ENCODE measurements around the gene MCRIP1.

Gene MCRIP1

DNA sequence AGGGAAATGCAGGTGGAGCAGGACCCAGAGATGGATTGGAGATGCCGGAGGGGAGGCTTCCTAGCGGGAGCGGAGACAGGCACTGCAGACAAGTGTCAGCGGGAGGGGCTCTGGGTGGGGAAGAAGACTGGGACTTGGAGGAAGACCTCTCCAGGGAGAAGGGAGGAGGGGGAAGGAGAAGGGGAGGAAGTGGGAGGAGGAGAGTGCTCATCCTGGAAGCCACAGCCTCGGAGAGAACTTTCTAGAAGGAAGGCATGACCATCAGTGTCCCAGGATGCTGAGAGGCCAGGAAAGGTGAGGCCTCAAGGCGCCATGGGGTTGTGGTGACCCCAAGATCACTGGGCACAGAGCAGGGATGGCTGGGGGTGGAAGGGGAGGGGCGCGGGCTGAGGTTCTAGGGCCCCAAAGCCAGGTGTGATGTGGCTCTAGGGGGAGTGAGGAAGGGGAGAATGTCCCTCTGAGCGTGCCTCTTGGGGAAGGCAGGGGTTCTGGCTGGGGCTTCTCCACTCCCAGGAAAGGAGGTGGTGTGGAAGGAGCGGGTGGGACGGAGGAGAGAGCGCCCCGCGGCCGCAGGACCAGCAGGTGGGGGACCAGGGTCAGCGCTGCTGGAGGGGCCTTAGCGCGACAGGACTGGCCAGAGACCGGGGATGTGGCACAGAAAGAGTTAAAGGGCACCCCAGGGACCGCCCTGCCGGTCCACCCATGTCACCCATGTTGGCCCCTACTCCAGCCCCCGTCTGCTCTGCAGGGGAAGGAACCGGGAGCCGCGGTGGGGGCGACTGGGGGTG lies 30.0 kb downstream of the MCRIP1 start:
- no peak for DNase-seq

DNA sequence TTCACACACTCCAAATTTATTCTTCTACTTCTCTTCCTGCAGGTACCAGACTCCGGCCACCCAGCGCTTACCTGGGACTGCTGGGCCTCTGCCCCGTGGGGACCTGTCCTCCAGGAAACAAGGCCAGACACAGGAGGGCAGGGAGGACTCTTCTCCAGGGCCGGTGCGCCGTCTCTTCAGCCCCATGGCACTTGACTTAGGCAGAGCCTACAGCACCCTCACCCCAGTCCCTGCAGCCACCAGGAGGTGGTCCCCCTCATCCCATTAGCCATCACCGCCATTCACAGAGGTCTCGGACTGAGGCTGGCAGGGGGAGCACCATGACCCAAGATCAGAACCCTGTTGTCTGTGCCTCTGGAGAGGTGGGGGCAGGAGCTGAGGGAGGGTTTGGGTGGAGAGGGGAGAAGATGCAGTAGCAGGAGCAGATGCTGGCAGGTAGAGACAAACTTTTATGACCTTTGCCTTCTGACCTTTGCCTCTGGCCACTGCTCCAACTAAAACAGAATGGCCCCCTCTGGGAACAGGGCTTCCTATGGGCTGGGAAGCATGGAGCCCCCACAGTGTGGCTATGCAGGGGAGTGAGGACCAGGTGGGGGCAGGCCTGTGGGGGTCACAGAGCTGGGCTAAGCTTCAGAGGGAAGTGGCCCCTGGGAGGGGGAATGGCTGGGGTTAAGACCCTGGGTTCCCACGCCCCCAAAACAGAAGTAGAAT lies 30.9 kb downstream of the MCRIP1 start:
- no peak for DNase-seq

DNA sequence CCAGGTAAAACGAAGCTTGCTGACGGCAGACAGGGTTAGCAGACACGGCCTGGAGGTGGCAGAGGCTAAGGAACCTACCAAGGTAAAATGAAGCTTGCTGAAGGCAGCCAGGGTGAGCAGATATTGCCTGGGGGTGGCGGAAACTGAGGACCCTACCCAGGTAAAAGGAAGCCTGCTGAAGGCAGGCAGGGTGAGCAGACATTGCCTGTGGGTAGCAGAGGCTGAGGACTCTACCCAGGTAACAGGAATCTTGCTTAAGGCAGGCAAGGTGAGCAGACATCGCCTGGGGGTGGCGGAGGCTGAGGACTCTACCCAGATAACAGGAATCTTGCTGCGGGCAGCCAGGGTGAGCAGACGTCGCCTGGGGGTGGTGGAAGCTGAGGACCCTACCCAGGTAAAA lies 31.8 kb downstream of the MCRIP1 start:
- DNase-seq: no peak

DNA sequence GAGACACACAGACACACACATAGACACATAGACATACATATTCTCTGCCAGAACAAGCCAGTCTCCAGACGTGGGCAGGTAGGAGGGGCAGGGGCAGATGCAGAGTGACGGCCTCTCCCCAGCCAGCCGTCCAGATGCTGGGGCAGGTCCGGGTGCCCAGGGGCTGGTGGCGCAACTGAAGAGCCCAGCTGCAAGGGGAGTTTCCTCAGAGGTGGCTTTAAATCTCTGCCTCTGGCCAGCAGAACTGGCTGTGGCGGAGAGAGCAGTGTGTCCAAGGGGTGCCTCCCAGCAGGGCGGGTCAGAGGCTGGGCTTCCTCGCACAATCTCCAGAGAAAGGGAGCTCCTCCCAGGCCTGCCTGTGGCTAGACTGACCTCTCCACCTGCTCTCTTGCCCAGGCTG lies 38.6 kb downstream of the MCRIP1 start:
- no peak for DNase-seq

DNA sequence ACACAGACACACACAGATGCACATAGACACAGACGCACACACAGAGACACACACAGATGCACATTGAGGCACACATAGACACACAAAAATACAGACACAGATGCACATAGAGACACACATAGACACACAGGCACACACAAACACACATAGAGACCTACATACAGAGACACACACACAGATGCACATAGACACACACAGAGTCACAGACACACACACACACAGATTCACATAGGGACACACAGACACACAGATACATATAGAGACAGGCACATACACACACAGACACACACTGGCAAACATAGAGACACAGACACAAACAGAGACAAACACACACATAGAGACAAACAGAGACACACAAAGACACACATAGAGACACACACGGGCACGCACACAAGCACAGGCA lies 39.0 kb downstream of the MCRIP1 start:
- DNase-seq: no peak

DNA sequence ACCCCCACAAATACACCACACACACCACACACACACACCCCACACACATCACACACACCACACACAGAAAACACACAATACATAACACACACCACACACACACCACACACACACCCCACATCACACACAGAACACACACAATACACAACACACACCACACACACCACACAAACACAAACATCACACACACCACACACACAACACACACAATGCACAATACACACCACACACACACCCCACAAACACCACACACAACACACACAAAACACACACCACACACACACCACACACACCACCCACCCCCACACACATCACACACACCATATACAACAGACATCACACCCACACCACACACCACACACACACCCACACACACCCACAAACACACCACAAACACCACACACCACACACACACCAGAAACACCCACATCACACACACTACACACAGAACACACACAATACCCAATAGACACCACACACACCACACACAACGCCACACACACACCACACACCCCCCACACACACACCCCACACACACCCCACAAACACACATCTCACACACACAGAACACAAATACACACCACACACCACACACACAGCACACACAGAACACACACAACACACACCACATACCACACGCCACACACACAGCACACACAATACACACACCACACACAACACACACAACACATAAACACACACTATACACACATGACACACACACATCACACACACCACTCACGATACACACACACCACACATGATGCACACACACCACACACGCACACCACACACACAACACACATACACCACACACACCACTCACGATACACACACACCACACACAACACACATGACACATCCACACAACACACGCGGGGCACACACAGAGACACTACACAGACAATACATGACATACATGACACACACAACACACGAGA lies 40.1 kb downstream of the MCRIP1 start:
- DNase-seq: no peak

Measured in GOT3 (cell line).